HL-60 (cell line): ENCODE measurements around the gene ATP2B2.

Source experiments
- GABPA ChIP-seq: IDR thresholded peaks from 2 replicates; pipeline ENCODE4 v1.6.1; 2012; ENCODE audit warnings: low read depth
- POLR2AphosphoS5 ChIP-seq: IDR thresholded peaks from 2 replicates; pipeline ENCODE4 v1.6.1; 2012; ENCODE audit warnings: low read depth
- SPI1 ChIP-seq: IDR thresholded peaks from 2 replicates; pipeline ENCODE4 v1.6.1; 2012; ENCODE audit warnings: low read depth, mild to moderate bottlenecking, borderline replicate concordance
- TF ChIP-seq, protein P1 (sequence below): IDR thresholded peaks from one replicate; pipeline ENCODE4 v1.5.1; 2011; ENCODE audit warnings: low read length, control low read depth, inconsistent platforms; ENCODE audit not compliant: insufficient read depth
- TF ChIP-seq, protein P2 (sequence below): IDR thresholded peaks from 2 replicates; pipeline ENCODE4 v1.6.1; 2012; ENCODE audit warnings: low read depth; ENCODE audit not compliant: insufficient replicate concordance

DNA sequence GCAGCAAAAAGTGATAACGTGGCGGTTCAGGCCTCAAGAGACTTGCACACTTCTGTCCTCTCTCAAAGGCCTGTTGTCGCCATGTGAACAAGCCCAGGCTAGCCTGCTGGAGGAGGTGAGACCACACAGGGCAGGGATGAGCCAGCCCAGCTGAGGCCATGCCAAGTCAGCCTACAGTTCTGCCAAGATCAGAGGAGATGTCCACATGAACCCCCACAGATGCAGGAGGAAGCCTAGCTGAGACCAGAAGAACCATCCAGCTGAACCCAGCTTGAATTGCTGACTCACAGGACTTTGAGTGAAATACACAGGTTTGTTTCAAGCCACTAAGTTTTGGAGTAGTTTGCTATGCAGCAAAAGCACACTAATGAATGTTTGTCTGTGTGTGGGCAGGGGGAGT lies 134.2 kb downstream of the ATP2B2 start:
- TF ChIP-seq, protein P1, sequence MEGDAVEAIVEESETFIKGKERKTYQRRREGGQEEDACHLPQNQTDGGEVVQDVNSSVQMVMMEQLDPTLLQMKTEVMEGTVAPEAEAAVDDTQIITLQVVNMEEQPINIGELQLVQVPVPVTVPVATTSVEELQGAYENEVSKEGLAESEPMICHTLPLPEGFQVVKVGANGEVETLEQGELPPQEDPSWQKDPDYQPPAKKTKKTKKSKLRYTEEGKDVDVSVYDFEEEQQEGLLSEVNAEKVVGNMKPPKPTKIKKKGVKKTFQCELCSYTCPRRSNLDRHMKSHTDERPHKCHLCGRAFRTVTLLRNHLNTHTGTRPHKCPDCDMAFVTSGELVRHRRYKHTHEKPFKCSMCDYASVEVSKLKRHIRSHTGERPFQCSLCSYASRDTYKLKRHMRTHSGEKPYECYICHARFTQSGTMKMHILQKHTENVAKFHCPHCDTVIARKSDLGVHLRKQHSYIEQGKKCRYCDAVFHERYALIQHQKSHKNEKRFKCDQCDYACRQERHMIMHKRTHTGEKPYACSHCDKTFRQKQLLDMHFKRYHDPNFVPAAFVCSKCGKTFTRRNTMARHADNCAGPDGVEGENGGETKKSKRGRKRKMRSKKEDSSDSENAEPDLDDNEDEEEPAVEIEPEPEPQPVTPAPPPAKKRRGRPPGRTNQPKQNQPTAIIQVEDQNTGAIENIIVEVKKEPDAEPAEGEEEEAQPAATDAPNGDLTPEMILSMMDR = no peak
- TF ChIP-seq POLR2AphosphoS5 = no peak
- TF ChIP-seq SPI1 = no peak
- TF ChIP-seq, protein P2, sequence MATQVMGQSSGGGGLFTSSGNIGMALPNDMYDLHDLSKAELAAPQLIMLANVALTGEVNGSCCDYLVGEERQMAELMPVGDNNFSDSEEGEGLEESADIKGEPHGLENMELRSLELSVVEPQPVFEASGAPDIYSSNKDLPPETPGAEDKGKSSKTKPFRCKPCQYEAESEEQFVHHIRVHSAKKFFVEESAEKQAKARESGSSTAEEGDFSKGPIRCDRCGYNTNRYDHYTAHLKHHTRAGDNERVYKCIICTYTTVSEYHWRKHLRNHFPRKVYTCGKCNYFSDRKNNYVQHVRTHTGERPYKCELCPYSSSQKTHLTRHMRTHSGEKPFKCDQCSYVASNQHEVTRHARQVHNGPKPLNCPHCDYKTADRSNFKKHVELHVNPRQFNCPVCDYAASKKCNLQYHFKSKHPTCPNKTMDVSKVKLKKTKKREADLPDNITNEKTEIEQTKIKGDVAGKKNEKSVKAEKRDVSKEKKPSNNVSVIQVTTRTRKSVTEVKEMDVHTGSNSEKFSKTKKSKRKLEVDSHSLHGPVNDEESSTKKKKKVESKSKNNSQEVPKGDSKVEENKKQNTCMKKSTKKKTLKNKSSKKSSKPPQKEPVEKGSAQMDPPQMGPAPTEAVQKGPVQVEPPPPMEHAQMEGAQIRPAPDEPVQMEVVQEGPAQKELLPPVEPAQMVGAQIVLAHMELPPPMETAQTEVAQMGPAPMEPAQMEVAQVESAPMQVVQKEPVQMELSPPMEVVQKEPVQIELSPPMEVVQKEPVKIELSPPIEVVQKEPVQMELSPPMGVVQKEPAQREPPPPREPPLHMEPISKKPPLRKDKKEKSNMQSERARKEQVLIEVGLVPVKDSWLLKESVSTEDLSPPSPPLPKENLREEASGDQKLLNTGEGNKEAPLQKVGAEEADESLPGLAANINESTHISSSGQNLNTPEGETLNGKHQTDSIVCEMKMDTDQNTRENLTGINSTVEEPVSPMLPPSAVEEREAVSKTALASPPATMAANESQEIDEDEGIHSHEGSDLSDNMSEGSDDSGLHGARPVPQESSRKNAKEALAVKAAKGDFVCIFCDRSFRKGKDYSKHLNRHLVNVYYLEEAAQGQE = no peak
- TF ChIP-seq GABPA = no peak
